Measurements from ENCODE around the gene ITGA8. TPM values are rescaled to one million over a fixed set of nuclear protein-coding genes. Genes with fewer than 3 reads are reported as not detected.

The ITGA8 gene
- total and polyA plus RNA-seq, 7 donors: 0.47 to 5.0 (median 1.4) TPM

DNA sequence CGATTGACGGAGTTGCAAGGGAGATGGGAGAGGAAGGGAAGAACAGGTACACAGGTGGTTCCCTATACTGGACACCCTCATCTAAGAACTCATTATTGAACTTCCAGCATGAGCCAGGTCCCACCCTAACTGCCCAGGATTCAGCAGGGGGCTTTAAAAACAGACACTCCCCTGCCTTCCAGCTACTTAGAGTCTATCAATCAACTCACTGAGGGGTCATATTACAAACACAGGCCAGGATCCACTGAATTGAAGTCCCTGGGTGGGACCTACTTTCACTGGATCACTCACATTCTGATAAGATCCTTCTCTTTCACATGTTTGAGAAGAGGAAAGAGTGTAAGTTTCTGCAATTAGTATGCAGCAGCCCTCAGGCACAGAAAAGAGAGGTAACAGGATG lies 92.8 kb downstream of the ITGA8 start:
- 97 to 100% (median 99%) methylated on average over 2 of the region's 2 CpGs for WGBS, 3 donors
- no peaks in the 10 kb centered on the region for H3K9me3 ChIP-seq
- no peaks in the 10 kb centered on the region for H3K36me3 ChIP-seq (ENCODE audit: insufficient read depth in 1 of 2, low read depth in 1 of 2)
- no peaks in the 10 kb centered on the region for H3K27me3 ChIP-seq (ENCODE audit: insufficient read depth in 3 of 3, low read length in 2 of 3)
- no peaks in the 10 kb centered on the region for H3K4me1 ChIP-seq
- no peak overlapping the region for H3K27ac ChIP-seq
- intact Hi-C loops (cut with DNase I): no loop called here
- no peak for DNase-seq
- ATAC-seq: no peak
- TF ChIP-seq, protein P1, sequence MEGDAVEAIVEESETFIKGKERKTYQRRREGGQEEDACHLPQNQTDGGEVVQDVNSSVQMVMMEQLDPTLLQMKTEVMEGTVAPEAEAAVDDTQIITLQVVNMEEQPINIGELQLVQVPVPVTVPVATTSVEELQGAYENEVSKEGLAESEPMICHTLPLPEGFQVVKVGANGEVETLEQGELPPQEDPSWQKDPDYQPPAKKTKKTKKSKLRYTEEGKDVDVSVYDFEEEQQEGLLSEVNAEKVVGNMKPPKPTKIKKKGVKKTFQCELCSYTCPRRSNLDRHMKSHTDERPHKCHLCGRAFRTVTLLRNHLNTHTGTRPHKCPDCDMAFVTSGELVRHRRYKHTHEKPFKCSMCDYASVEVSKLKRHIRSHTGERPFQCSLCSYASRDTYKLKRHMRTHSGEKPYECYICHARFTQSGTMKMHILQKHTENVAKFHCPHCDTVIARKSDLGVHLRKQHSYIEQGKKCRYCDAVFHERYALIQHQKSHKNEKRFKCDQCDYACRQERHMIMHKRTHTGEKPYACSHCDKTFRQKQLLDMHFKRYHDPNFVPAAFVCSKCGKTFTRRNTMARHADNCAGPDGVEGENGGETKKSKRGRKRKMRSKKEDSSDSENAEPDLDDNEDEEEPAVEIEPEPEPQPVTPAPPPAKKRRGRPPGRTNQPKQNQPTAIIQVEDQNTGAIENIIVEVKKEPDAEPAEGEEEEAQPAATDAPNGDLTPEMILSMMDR (IDR thresholded peaks at IDR 0.05): no peak
- no peak overlapping the region for H3K4me3 ChIP-seq

DNA sequence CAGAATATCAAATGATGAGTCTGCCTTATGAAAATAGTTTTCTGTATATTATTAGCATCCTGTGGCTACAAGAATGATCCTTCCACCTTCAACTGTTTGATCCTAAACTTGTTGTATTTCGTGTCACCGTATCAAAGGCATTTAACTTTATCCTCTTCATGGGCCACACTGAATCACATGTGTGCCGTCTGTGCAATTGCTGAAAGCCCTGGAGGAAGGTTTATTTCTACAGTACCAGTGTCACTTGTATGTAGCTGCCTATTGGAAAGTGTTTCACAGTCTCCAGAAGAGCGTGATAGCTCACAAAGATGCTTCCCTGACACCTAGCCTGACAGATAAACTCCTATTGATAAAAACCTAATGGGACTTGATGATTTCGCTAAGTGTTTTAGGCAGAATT lies 94.5 kb downstream of the ITGA8 start:
- 54 to 67% (median 54%) methylated on average over 5 of the region's 5 CpGs for WGBS, 3 donors
- intact Hi-C loops (cut with DNase I): no loop called here
- H3K4me1 ChIP-seq: no peaks in the 10 kb centered on the region
- H3K9me3 ChIP-seq: no peaks in the 10 kb centered on the region
- DNase-seq: no peak
- no peaks in the 10 kb centered on the region for H3K27me3 ChIP-seq (ENCODE audit: insufficient read depth in 3 of 3, low read length in 2 of 3)
- H3K27ac ChIP-seq: no peak overlapping the region
- no peak for ATAC-seq
- no peaks in the 10 kb centered on the region for H3K36me3 ChIP-seq (ENCODE audit: insufficient read depth in 1 of 2, low read depth in 1 of 2)
- TF ChIP-seq, protein P1 (IDR thresholded peaks at IDR 0.05): no peak
- no peak overlapping the region for H3K4me3 ChIP-seq

DNA sequence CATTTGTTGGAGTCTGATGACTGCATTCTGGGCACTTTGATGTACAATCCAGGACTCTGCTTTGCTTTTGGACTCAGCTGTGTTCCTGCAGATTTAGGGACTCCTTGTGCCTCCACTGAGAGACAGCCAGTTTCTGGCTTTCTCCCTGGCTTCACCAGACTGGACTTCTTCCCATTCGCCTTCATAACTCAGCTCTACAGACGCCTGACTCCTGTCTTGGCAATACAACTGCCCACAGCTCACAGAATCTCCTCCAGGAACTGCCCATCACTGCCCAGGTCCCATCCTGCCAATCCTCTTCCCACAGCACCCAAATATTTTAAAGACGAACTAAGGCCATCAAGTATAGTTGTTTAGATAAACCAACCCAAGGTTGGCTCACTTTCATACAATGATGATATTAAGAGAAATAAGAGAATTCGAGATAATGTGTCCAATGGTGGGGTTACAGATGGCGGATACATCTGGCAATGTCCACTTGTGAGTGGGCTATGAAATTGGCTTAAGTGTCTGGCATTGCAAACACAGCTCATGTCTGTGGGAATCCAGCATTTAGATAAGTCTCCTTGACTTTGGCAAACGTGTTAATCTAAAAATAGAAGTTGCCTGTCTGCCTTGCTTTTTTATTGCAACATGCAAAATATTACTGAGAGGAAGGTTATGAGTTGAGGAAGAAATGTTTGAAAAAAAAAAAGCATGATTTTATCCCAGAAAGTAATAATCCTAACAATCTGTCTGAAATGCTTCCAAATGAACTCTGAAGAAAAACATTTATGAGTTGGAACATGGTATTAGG lies 95.1 kb downstream of the ITGA8 start:
- 27 to 62% (median 35%) methylated on average over 6 of the region's 6 CpGs for WGBS, 3 donors
- Histone ChIP-seq H3K27ac (no peak overlapping the region), H3K4me1 (no peaks in the 10 kb centered on the region), H3K27me3 (ENCODE audit: insufficient read depth in 3 of 3, low read length in 2 of 3) (no peaks in the 10 kb centered on the region), H3K36me3 (ENCODE audit: insufficient read depth in 1 of 2, low read depth in 1 of 2) (no peaks in the 10 kb centered on the region), H3K4me3 (no peak overlapping the region), H3K9me3 (no peaks in the 10 kb centered on the region)
- intact Hi-C loops (cut with DNase I): no loop called here
- ATAC-seq (no peak), DNase-seq (no peak)
- TF ChIP-seq, protein P1 (IDR thresholded peaks at IDR 0.05): no peak

DNA sequence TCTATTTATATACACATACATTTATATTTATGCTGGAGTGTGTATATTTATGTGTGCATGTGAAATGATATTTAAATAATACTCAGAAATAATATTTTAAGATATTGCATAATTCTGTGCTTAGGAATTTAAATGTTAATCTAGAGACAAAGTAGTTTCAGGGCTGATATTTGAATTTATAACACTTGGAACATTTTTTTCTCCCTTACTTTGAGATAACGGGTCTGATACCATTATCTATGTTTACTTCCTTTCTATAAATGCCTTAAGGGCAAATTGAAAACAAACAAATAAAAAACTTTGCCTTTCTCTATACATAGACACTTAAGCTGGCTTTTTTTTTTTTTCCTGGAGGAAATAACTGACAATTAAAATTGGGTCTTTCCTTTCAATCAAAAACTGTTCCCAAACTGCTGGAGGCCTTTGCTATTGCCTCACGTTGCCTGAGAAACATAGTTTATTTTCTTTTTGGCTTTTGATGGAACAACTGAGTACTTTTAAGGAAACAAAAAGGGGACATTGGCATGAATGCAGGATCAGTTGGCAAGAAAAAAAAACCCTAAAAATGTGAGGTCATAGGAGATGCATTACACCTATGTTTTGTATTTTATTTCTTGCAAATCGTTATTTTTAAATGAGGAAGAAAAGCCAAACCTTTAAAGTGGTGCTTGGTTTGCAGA lies 98.7 kb downstream of the ITGA8 start:
- Histone ChIP-seq H3K9me3 (no peaks in the 10 kb centered on the region), H3K4me1 (no peaks in the 10 kb centered on the region), H3K4me3 (no peak overlapping the region), H3K27ac (no peak overlapping the region), H3K27me3 (ENCODE audit: insufficient read depth in 3 of 3, low read length in 2 of 3) (no peaks in the 10 kb centered on the region), H3K36me3 (ENCODE audit: insufficient read depth in 1 of 2, low read depth in 1 of 2) (no peaks in the 10 kb centered on the region)
- ATAC-seq (no peak), DNase-seq (no peak)
- TF ChIP-seq, protein P1 (IDR thresholded peaks at IDR 0.05): no peak
- intact Hi-C loops (cut with DNase I): no loop called here
- WGBS, 3 donors: 41 to 59% (median 48%) methylated on average over 3 of the region's 3 CpGs
